NCI-H1105 (cell line): Measurements from ENCODE around the gene SPINK1.
"Not testable (repeated sequence)": the region's sequence is repeated elsewhere in the genome, so short reads cannot be mapped to it uniquely, and the experiment has no call there.

Source experiments
- DNase-seq: peaks from one replicate; lab custom pipeline; 2025; lab: John Stamatoyannopoulos, UW

The SPINK1 gene

DNA sequence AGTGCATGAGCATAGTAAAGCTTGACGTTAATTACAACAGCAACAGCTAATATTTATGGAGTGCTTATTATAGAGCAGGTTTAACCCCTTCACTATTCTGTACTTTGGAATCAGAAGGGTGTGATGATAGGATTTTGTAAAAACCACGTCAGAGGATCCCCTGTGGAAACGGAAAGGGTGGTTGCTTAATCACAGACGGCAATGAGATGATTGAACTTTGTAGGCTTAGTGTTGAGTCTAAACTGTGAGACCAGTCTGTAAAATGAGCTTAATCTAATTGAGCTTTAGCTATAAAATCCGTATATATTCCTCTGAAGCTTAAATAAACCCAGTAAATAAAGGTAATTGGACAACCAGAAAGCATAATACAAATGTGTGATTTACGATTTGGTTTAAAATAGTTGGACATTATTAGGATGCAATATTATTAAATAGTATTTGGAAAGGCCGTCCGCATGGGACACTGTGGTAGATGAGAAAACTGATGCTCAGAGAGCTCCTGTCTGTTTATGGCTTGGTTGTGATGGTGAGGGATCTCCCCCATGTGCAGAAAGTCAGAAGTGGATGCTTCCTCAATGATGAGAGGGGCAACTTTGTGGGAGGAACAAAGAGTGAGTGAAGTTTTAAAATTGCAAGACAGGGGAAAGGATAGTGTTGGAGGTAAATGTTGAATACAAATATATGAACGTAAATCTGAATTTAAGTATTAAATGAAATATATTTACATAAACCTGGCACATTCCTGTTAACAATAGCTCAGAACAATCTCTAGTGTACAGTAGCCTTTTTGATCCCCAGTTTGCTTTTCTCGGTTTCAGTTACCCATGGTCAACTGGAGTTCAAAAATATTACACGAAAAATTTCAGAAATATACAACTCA, 23.7 kb upstream of the SPINK1 start:
- DNase-seq: no peak

DNA sequence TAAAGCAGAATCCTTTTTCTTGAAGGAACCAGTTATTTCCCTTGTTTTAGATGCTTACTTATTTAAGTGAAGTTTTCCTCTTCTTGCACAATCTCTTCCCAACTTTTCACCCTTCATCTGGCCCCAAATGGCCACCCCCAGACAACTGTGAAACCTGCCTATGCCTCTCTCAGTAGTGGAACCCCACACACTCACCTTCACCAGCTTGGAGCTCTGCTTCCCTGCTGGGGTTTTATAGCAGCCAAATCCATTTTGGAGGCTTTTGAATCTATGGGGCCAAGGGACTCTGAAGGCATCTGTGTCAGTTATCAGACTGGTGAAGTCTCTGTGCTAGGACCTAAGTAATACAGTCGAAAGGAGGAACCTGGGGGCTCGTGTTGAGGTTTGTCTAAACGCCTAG, 22.9 kb upstream of the SPINK1 start:
- no peak for DNase-seq

DNA sequence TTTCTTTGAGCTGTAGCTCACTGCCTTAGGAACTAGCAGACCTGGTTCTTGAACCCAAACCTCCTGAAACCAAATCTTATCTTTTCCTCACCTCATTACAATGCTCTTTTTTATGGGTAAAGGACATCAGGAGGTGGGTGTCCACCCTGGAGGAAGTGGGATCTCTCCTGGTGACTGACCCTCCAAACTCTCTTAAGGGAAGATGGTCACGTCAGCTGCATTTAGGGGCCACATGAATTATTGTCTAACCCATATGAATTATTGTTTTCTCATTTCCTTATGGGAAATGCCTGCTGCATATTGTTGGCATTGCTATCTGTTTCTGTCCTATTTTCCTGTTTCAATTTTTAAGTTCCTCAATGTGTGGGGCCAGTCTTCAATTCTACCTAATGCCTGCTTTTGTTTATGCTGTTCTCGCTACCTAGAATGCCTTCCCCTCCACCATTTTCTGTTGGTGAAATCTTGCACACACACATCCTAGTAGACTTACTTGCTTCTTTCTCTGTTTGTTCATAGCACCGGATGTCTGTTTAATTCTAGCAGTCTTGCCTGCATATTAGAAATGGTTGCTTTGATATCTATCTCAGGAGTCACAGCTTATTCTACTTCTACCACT, 22.0 kb upstream of the SPINK1 start:
- DNase-seq: no peak

DNA sequence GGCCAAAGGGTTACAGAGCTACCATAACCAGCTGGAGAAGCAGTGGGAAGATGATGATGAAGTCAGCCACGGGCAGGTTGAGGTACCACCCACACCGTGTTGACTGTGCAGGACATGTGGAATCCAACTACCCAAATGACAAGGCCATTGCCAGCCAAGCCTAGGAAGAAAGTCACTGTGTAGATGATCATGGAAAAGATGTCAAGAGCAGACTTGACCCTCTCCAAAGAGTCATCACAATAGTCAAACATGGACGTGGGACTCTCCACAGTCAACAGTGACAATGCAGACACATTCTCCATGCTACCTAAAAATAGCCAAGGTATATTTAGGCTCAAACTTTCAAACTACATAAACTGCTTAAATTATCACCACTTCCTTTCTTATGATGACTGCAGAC, 20.9 kb upstream of the SPINK1 start:
- DNase-seq: no peak

DNA sequence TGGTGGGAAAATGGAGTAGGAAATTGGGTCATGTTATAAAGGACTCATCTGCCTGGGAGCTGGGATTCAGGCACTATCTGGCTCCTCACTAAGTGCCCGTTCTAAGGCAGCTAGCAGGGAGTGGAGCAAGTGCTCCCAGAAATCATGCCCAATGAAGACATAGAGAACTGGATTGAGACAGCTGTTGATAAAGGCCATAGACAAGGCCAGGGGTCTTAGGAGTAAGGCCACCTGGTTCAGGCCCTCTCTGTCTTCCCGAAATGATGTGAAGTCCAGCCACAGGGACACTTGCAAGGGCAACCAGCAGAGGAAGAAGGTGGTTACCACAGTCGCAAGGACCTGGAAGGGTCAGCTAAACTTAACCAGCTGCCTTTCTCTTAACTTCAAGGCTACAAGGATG, 20.1 kb upstream of the SPINK1 start:
- no peak for DNase-seq

DNA sequence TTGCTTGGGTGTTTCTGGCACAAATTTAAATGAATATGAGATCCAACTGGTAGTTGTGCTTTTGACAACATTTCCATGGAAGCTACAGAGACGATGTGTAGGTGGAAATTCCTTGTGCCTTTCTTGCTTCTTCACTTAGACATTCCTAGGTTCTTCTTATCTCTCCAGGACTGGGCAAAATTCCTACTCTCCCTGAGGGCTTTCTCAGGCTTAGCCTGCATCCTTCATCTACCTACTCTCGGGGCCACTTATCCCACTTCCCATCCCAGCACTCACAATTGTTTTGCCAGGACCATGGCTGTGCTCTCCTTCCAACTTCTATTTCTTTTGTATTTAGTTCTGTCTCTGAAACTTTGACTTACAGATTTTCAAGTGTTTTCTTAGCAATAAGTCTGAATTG, 17.8 kb upstream of the SPINK1 start:
- no peak for DNase-seq

DNA sequence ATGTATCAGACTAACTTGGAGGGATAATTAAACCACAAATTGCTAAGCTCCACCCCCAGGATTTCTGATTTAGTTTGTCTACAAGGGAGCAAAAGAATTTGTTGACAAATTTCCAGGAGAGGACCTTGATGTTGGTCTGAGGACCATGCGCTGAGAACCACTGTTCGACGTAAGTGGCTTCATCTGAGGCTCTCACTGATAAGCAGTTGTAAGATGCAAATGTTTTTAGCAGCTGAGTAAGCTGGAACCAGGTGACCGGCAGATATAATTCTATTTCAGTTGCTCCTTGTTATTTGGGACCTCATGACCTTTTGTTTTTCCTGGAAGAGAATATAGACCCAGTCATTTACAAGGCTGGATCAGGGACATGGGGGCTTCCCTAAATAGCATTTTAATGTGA, 14.1 kb upstream of the SPINK1 start:
- DNase-seq: no peak

DNA sequence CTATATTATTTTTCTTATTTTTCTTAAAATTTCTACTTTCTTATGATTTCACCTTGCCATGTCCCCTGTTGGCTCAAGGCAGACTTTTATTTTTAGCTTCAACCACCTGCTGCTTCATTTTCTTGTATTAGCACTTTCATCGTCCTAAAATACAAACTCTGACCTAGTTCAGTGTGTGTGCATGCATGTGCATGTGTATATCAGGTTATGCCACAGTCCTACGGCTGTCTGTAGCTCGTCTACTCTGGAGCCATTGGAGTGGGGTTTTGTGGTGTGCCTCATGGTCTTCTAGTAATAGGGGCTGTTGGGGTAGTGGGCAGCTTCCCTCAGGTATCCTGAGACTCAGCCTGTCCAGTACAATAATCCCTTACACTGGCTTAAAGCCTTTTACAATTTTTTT, 13.4 kb upstream of the SPINK1 start:
- no peak for DNase-seq

DNA sequence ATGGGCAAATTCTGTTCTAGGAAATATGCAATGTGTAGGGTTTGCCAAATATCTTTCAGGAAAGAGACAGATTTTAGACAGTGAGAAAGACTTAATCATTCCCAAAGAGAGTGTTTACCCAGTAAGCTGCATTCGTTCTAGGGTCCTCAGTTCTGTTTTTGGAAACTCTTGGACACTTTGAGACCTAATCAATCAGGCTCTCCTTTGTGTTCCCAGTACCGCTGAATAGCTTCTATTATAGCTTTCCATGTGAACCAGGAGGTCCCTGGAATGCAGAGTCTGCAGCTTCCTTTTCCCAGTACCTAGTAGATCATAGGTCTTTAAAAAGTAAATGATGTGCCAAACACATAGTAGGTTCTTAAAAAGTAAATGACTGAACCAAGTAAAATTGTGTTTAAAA, 11.4 kb upstream of the SPINK1 start:
- no peak for DNase-seq

DNA sequence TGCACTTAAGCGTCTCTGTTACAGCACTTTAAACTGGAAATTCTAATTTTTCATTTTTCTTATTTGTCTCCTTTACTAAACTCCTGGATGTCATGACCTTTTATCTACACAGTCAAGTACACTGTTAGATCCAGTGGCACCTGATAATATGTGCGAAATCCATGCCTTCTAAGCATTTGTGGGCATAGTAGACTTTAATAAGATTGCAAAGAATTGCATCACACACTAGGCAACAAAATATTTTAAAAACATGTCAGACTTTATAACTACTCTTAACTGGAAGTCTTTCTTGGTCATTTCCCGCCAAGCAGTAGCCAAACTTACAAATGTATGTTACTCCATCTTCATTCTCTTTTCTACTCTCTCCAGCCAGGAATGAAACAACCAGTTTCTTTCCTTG, 5.0 kb upstream of the SPINK1 start:
- DNase-seq: no peak

DNA sequence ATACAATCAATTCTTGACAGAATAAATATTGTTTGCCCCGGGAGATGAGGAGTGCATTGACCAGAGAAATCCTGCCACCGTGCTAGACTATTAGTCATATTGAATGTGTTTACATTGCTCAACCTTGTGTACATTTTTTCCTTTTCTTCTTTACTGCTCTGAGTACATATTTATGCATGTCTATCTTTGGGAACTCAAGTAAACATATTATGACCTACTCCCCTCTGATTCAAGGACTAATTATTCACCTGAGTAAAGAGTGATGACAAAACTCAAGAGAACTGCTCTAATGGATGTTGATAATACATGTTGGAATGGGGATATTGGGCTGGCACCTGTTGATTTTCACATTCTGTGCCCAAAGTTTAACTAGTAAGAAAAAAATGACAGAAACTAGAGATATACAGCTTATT, 3.9 kb upstream of the SPINK1 start:
- no peak for DNase-seq

DNA sequence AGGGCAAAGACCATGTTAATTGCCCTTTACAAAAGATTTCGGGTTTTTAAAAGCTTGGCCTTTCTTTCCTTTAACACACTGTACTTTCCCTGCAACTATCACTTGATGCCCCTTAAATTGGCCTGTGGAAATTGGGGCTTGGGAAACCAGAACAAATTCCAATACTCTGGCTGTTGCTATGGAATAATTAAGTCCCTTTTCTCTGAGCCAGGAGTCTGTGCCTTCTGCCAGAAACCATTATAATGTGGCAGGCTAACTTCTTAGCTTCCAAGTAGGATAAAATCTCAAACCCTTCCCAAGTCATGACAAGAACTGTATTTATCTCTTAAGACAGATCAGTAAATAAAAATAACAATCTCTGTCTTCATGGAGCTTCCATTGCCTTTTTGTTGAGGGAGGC, 1.1 kb upstream of the SPINK1 start:
- no peak for DNase-seq

DNA sequence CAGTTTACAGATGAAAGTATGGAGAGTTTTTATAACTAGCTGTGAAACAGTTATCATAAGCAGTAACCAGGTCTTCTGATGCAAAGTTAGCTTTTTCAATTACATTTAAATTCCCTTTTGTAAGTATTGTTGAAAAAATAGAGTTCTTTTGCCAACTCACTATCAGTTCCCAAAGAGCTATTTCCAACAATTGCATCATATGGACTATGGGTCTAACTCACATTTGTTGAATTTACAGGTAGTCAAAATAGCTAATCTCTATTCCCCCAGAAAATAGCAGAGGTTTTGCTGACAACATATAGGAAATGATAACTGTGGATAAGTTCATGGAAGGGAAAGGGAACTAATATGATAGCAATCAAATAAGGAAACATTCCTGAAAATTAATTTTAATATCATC, 1.4 kb downstream of the SPINK1 start:
- DNase-seq: no peak

DNA sequence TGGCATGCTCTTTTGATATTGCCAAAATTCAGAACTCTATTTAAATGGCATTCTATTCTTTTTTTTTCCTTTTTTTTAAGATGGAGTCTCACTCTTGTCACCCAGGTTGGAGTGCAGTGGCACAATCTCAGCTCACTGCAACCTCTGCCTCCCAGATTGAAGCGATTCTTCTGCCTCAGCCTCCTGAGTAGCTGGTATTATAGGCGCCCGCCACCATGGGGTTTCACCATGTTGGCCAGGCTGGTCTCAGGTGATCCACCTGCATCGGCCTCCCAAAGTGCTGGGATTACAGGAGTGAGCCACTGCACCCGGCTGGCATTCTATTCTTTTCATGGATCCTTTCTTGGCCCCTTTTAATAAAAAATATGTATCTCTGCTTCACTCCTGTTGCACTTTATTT, 4.5 kb downstream of the SPINK1 start:
- DNase-seq: not testable (repeated sequence)

DNA sequence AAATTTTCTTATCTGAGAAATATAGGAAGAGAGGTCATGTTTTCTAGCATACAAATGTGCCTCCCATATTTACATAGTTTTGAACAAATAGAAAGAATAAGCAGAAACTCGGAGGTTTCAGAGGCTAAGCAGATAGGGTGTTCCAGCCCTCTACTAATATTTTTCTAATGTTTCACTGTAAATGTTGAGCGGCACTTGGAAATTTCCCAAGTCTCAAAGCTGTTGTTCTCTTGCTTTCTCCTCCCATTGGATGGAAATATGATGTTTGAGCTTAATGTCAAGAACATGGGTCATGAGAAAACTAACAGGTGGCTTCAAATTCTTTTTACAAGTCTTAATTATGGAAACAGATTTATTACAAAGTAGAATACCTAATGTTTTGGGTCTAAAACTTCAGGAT, 5.1 kb downstream of the SPINK1 start:
- no peak for DNase-seq

DNA sequence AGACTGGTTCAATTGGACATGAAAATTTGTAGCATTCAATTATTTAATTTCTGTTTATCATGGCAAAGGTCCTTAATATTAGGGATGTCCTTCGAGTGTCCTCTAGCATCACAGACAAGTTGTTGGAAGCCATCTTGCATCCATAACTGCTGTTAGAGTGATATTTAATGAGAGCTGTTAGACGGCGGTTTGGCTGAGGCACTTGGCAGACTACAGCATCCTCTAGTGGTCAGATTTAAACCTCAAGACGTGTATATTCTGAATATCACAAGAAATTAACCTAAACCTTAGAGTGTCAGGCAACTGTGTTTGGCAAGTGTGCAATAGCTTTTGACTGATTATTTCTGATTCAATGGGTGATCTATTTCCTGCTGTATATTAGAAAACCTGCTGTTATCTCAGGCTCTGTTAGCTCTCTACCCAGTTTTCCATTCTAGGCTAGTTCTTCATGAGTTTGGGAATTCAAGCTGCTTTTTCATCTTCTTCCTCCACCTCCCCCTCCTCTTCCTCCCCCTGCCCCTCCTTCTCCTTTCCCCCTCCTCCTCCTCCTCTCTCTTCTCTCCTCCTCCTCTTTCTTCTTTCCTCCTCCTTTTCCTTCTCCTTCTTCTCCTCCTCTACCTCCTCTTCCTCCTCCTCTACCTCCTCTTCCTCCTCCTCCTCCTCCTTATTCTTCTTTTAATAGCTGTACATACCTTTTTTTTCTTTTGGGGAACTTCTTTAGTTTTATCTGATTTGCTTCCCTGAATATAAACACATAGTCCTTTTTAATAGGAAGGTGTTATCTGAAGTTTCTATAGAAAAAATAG, 8.6 kb downstream of the SPINK1 start:
- DNase-seq: peak; percentile 40

DNA sequence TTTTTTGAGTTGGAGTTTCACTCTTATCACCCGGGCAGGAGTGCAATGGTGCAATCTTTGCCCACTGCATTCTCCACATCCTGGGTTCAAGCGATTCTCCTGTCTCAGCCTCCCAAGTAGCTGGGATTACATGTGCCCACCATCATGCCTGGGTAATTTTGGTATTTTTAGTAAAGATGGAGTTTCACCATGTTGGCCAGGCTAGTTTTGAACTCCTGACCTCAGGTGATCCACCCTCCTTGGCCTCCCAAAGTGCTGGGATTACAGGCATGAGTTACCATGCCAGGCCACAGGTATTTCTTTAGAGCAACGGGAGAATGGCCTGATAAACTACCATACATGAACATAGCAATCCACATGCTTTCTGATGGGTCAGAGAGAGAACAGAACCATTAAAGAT, 9.2 kb downstream of the SPINK1 start:
- DNase-seq: not testable (repeated sequence)

DNA sequence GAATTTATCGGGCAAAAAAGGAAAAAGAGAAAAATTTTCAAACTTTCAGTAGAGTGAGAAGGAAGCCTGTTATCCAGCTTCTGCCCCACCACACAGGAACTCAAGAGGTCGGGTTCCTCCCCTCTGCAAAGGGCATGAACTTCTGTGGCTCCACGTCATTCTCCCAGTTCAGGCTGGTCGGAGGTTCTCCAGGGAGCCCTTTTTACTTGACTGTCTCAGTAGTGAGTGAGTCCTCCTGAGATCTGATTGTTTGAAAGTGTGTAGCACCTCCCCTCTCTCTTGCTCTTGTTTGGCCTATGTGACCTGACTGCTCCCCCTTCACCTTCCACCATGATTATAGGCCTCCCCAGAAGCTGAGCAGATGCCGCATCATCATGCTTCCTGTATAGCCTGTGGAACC, 9.7 kb downstream of the SPINK1 start:
- no peak for DNase-seq

DNA sequence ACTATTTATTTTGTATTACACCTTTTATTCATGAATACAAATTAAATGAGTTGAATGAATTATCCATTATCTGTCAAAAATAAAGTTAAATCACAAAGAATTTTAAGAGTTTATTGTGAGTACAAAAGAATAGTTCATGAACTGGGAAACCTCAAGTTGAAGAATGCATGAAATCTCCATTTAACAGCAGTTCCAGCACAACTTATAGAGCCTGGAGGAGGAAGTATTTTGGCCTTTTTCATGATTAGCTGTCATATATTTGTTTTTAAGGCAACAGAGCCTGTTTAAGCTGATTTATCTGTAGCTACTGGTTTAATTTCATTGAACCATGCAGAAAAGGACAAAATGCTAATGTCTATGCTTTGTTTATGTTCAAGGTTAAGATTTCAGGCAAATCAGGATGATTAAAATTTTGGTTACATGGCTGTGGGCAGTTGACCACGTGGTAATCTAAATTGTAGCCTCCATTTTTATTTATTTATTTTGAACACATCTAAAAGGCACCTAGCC, 12.2 kb downstream of the SPINK1 start:
- no peak for DNase-seq

DNA sequence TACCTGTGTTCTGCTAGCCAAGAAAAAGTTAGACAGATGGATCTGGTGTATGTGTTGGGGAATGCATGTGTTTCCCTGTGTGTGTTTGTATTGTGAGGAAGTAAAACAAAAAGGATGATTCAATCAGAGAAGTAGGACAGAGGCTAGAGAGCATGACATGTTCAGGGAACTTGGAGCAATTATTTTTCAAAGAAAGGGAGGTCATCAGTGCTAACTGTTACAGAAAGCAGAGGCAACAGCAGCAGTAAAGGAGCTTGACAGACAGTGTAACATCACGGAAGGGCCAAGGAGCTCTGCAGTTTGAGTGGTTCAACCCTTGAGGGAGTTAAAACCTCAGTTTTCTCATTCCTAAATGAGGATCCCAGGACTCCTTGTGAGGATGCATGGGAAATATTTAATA, 13.2 kb downstream of the SPINK1 start:
- DNase-seq: no peak

DNA sequence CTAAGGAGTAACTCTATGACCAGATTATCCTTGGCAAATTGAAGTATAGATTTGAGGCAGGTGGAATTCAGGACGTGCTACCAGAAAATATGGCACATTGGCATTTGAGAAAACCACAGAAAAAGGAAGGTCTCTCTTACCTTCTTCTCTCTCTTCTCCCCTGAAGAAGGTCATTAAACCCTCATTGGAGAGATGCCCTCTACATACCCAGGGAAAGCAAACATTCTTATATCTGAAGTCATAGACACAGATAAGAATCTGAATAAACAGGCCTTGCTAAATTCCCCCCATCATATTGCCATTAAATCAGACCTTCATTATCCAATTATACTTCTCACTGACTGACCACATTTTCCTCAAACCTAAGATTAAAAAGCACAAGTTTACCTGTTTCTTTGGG, 17.8 kb downstream of the SPINK1 start:
- no peak for DNase-seq

DNA sequence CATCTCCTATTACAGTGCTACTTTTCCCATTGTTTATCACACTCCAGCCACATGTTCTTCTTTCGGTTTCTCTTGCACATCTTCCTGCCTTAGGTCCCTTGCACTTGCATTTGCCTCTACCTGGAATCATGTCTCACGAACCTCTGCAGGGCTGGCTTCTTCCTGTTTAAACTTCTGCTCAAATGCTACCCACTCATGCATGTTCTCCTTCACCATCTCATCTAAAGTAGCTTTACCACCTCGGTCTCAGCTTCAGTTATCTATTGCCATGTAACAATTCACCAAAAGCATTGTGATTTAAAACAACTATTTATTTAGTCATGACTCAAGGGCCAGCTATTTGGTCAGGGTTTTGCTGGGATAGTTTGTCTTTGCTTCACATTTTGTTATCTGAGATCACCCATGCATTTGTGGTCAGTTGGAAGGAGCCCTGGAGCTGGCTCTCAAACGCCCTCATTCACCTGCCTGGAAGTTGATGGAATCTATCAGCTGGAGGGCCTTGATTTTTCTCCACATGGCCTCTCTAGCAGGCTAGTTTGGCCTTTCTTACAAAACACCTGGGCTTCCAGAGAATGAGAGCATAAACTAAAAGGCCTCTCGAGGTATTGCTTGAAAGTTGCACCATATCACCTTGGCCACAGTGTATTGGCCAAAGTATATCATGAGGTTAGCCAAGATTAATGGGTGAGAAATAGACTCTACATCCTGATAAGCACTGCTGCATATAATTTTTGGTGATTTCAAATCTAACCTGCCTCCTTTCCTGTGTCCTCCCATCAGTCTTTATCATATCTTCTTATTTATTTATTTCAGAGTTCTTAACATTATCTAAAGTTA, 21.4 kb downstream of the SPINK1 start:
- DNase-seq: no peak
